B cell (primary cell): ENCODE data around the gene TLR3.

Experiments used
- CTCF ChIP-seq: fragments of 200-600 bp; IDR thresholded peaks from one replicate; pipeline ENCODE4 v1.8.0; 2022; ENCODE audit warnings: antibody characterized with exemption, mild to moderate bottlenecking
- EZH2 ChIP-seq: IDR thresholded peaks from 2 replicates; pipeline ENCODE4 v1.6.1; 2012; ENCODE audit warnings: borderline replicate concordance, low read depth, mild to moderate bottlenecking, moderate library complexity, low read length; ENCODE audit not compliant: insufficient read depth, poor library complexity, severe bottlenecking

GRCh38 chr4:186058253-186058979, 10.5 kb upstream of the TLR3 start:
- TF ChIP-seq CTCF = no peak
- no peak for TF ChIP-seq EZH2
